Osteoblast (primary cell): ENCODE measurements around the gene DNAJC18. TPM values are rescaled to one million over a fixed set of nuclear protein-coding genes. Genes with fewer than 3 reads are reported as not detected.

Experiments used
- DNase-seq: peaks from one replicate; pipeline ENCODE4 v3.0.0; 2011; ENCODE audit warnings: low spot score, mixed read lengths; ENCODE audit not compliant: insufficient read length; ENCODE audit errors: missing footprints
- H2AFZ ChIP-seq: 2 replicates; pipeline ENCODE4 v1.6.0; 2011; ENCODE audit warnings: mild to moderate bottlenecking, low read length
- H3K27ac ChIP-seq: 2 replicates; pipeline ENCODE4 v1.5.1; 2011; ENCODE audit warnings: mild to moderate bottlenecking, low read depth, low read length, moderate library complexity
- H3K27me3 ChIP-seq: 2 replicates; pipeline ENCODE4 v1.6.0; 2012; ENCODE audit warnings: mild to moderate bottlenecking, control low read depth, inconsistent platforms, low read length, moderate library complexity; ENCODE audit not compliant: insufficient read depth
- H3K36me3 ChIP-seq: 2 replicates; pipeline ENCODE4 v1.5.1; 2011; ENCODE audit warnings: mild to moderate bottlenecking, low read length, control low read depth, moderate library complexity; ENCODE audit not compliant: insufficient read depth
- H3K4me1 ChIP-seq: 2 replicates; pipeline ENCODE4 v1.5.1; 2011; ENCODE audit warnings: mild to moderate bottlenecking, low read length, control low read depth, moderate library complexity; ENCODE audit not compliant: insufficient read depth
- H3K4me2 ChIP-seq: 2 replicates; pipeline ENCODE4 v1.6.0; 2011; ENCODE audit warnings: mild to moderate bottlenecking, low read length; ENCODE audit not compliant: insufficient read depth
- H3K4me3 ChIP-seq: fragments of 200-600 bp; sonication (generic); 3 replicates; pipeline ENCODE4 v1.5.1; 2012; ENCODE audit warnings: mild to moderate bottlenecking, low read length, inconsistent platforms; ENCODE audit not compliant: insufficient read depth
- H3K79me2 ChIP-seq: 2 replicates; pipeline ENCODE4 v1.6.0; 2012; ENCODE audit warnings: mild to moderate bottlenecking, low read length, control low read depth, inconsistent platforms; ENCODE audit not compliant: insufficient read depth
- H3K9me3 ChIP-seq: 2 replicates; pipeline ENCODE4 v1.5.1; 2011; ENCODE audit warnings: low read depth, low read length, control low read depth
- H4K20me1 ChIP-seq: 2 replicates; pipeline ENCODE4 v1.6.0; 2012; ENCODE audit warnings: mild to moderate bottlenecking, low read length, control low read depth; ENCODE audit not compliant: insufficient read depth
- total RNA-seq: library from RNA; depleted of rRNA; stranded (reverse); fragments of >200 nt; gene quantifications from 2 replicates; pipeline ENCODE4 v1.2.3, GENCODE V29; 2012
- TF ChIP-seq, protein P1 (sequence below): IDR thresholded peaks from 2 replicates; pipeline ENCODE4 v1.5.1; 2011; ENCODE audit warnings: mild to moderate bottlenecking, low read depth, low read length, moderate library complexity; ENCODE audit errors: extremely low read depth

Gene DNAJC18
- total RNA-seq, 1 donor = 16.3 TPM

DNA sequence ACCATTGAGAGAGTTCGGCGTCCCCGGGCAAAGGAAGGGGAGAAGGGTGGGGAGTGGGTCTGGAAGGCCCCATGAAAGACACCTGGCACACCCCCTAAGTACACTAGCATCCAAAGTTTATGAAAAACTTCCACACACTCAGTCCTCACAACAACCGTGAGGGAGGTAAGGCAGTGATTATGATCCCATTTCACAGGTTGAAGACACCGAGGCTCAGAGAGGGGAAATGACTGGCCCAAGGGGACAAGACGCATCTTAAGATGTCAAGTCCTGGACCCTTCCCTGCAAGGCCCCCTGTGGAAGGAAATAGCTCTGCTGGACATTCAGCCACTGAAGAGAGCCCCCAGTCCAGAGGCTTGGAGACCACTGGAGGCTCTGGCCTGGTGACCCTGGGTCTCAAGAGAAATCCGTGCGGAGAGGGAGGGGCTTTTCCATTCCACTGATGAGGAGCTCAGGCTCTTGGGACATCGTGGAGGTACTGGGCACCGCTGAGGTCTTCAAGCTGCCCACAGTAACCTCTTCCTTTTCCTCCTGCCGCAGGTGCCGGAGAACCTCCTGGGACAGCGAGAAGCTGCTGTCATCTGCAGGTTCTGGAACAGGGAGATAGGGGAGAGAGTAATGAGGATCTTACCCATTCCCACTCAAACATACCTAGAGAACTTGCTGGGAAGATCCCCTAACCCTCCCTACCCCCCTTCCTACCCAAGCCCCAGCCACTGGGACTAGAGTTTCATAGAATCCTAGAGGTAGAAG, 36.7 kb upstream of the DNAJC18 start:
- no peak for DNase-seq
- Histone ChIP-seq H4K20me1 (peaks cover 3% of the 10 kb centered on the region), H3K4me1 (peaks cover 21% of the 10 kb centered on the region), H3K27me3 (no peaks in the 10 kb centered on the region), H3K36me3 (peaks cover 42% of the 10 kb centered on the region), H3K27ac (no peak overlapping the region), H3K79me2 (peaks cover 19% of the 10 kb centered on the region), H3K4me3 (no peak overlapping the region), H2AFZ (no peak overlapping the region), H3K9me3 (no peaks in the 10 kb centered on the region), H3K4me2 (no peak overlapping the region)
- TF ChIP-seq, protein P1, sequence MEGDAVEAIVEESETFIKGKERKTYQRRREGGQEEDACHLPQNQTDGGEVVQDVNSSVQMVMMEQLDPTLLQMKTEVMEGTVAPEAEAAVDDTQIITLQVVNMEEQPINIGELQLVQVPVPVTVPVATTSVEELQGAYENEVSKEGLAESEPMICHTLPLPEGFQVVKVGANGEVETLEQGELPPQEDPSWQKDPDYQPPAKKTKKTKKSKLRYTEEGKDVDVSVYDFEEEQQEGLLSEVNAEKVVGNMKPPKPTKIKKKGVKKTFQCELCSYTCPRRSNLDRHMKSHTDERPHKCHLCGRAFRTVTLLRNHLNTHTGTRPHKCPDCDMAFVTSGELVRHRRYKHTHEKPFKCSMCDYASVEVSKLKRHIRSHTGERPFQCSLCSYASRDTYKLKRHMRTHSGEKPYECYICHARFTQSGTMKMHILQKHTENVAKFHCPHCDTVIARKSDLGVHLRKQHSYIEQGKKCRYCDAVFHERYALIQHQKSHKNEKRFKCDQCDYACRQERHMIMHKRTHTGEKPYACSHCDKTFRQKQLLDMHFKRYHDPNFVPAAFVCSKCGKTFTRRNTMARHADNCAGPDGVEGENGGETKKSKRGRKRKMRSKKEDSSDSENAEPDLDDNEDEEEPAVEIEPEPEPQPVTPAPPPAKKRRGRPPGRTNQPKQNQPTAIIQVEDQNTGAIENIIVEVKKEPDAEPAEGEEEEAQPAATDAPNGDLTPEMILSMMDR = no peak

- Histone ChIP-seq H3K4me3 (no peak overlapping the region), H3K4me1 (peaks cover 15% of the 10 kb centered on the region), H3K9me3 (no peaks in the 10 kb centered on the region), H3K36me3 (peaks cover 36% of the 10 kb centered on the region), H4K20me1 (peaks cover 3% of the 10 kb centered on the region), H3K27me3 (no peaks in the 10 kb centered on the region), H2AFZ (no peak overlapping the region), H3K27ac (no peak overlapping the region), H3K4me2 (no peak overlapping the region), H3K79me2 (peaks cover 10% of the 10 kb centered on the region)
- TF ChIP-seq, protein P1 = no peak
- peak; percentile 85 for DNase-seq
Observed at GRCh38 chr5:139474890-139475791, 35.8 kb upstream of the DNAJC18 start.

DNA sequence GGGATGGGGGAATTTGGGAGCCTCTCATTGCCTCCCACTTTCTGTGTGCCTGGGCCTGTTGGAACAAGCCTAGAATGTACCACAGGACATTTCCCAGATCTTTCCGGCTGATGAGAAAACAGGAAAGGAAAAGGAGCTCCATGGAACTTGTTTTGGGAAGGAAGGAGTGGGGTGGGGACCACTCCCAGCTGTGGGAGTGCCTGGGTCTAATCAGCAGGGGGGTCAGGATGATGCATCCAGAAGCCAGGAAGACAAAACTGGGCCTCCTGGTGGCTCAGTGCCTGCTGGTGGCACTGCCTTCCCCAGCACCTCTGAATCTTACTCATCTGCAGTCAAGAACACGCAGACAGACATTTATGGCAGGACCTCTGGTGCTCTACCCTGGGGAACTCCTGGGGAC, 34.2 kb upstream of the DNAJC18 start:
- TF ChIP-seq, protein P1 = no peak
- Histone ChIP-seq H2AFZ (no peak overlapping the region), H3K27ac (no peak overlapping the region), H3K36me3 (peaks cover 29% of the 10 kb centered on the region), H3K79me2 (peaks cover 1% of the 10 kb centered on the region), H3K9me3 (no peaks in the 10 kb centered on the region), H3K27me3 (no peaks in the 10 kb centered on the region), H3K4me3 (no peak overlapping the region), H4K20me1 (peaks cover 1% of the 10 kb centered on the region), H3K4me1 (peaks cover 15% of the 10 kb centered on the region), H3K4me2 (no peak overlapping the region)
- peak; percentile 66 for DNase-seq

DNA sequence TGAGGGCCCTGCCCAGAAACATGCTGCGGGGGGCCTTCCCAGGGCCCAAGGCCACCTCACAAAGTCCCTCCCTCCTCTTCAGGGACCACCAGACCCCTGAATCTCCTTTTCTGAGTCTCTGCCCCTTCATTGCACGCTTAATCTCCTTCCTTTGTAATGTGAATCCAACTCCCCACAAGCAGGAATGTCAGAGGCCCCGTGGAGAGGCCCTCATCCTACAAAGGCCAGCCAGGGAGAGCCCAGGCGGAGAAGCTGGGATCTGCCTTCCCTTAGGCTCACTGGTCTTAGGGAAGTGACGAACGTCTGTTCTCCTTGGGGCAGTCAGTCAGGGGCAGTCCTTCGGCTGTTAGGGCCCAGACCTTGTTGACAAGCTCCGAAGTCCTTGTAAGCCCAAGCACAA, 33.8 kb upstream of the DNAJC18 start:
- Histone ChIP-seq H3K4me2 (no peak overlapping the region), H3K4me3 (no peak overlapping the region), H3K27ac (no peak overlapping the region), H3K79me2 (no peaks in the 10 kb centered on the region), H3K27me3 (no peaks in the 10 kb centered on the region), H3K9me3 (no peaks in the 10 kb centered on the region), H3K4me1 (peaks cover 15% of the 10 kb centered on the region), H4K20me1 (no peaks in the 10 kb centered on the region), H2AFZ (no peak overlapping the region), H3K36me3 (peaks cover 24% of the 10 kb centered on the region)
- TF ChIP-seq, protein P1 = no peak
- DNase-seq = no peak
